ENCODE results near the gene EIF1. TPM values are rescaled to one million over a fixed set of nuclear protein-coding genes. Genes with fewer than 3 reads are reported as not detected.
A peak's percentile ranks its signal among the peaks of the same experiment; 100 is the strongest.

Gene EIF1
- total and polyA plus RNA-seq, 2 of the 8 experiments (the other 6 are each of a cell fraction or from before 2014, with no cell fraction given), result 175 to 539 TPM

GRCh38 chr17:41665566-41666236 is 23.0 kb upstream of the EIF1 start (continued):
- TF ChIP-seq RFX5 (IDR thresholded peaks at IDR 0.05; ENCODE audit: borderline replicate concordance, low read depth, low read length) (no peak), RXRA (IDR thresholded peaks at IDR 0.05; ENCODE audit: insufficient read depth, low read depth, low read length) (no peak), RNF2 (IDR thresholded peaks at IDR 0.05; ENCODE audit: borderline replicate concordance, low read depth, low read length, missing control alignments, poor library complexity, severe bottlenecking) (no peak), TAF7 (optimal IDR thresholded peaks at IDR 0.05; ENCODE audit: borderline replicate concordance, low read depth, low read length) (peak; percentile 40), HDAC6 (IDR thresholded peaks at IDR 0.05; ENCODE audit: low read depth, low read length) (no peak), POLR2AphosphoS5 (IDR thresholded peaks at IDR 0.05; ENCODE audit: low read depth, low read length) (no peak; the same call in 1 of the 2 replicates), CBX8 (IDR thresholded peaks at IDR 0.05; ENCODE audit: borderline replicate concordance, low read depth, low read length) (no peak), SP4 (IDR thresholded peaks at IDR 0.05; ENCODE audit: low read length) (no peak), SP2 (IDR thresholded peaks at IDR 0.05; ENCODE audit: low read length) (no peak), CREB1 (IDR thresholded peaks at IDR 0.05) (peak; percentile 61; the same call in 1 of the 2 replicates), TCF12 (IDR thresholded peaks at IDR 0.05; ENCODE audit: low read depth, low read length) (0 out of 2 replicates have a peak, but pooled peaks have one; percentile 56), MAFK (IDR thresholded peaks at IDR 0.05; ENCODE audit: low read depth, low read length) (no peak), NRF1 (IDR thresholded peaks at IDR 0.05; ENCODE audit: low read depth, low read length) (peak; percentile 80), CHD1 (IDR thresholded peaks at IDR 0.05; ENCODE audit: low read depth, low read length) (no peak), GABPA (IDR thresholded peaks at IDR 0.05; ENCODE audit: borderline replicate concordance, insufficient read depth, low read length) (peak; percentile 56; the same call in 1 of the 2 replicates), KDM1A (IDR thresholded peaks at IDR 0.05; ENCODE audit: borderline replicate concordance, low read length) (peak; percentile 54; the same call in 1 of the 2 replicates), CTBP2 (IDR thresholded peaks at IDR 0.05; ENCODE audit: borderline replicate concordance, insufficient read depth, insufficient read length, low read length) (no peak), GTF2F1 (IDR thresholded peaks at IDR 0.05; ENCODE audit: borderline replicate concordance, low read depth, low read length) (no peak), HDAC2 (IDR thresholded peaks at IDR 0.05; ENCODE audit: borderline replicate concordance in 1 of 2, low read depth in 2 of 2, low read length in 2 of 2) (peak in 1 of 2 experiments; percentile 44; a peak in 2 of 4 replicates), ATF3 (IDR thresholded peaks at IDR 0.05; ENCODE audit: insufficient read depth, low read depth, low read length) (peak; percentile 12; the same call in 1 of the 2 replicates), MAX (IDR thresholded peaks at IDR 0.05) (peak; percentile 57; the same call in 1 of the 2 replicates), KDM5A (IDR thresholded peaks at IDR 0.05; ENCODE audit: low read length) (no peak), CEBPB (IDR thresholded peaks at IDR 0.05; ENCODE audit: low read depth, low read length) (no peak), POLR2A (IDR thresholded peaks at IDR 0.05; ENCODE audit: control extremely low read depth in 1 of 2, low read depth in 2 of 2, low read length in 2 of 2) (no peak)
